A549 (cell line): ENCODE measurements around the gene ITGB2. TPM values are rescaled to one million over a fixed set of nuclear protein-coding genes. Genes with fewer than 3 reads are reported as not detected.
A peak's percentile ranks its signal among the peaks of the same experiment; 100 is the strongest.

Experiments used
- ATAC-seq, 2 experiments: fragments of 200-7000 bp in 1 of 2; fragments of >200 bp in 1 of 2; cut with Nextera tagmentation in 1 of 2; cut with Tn5 transposase in 1 of 2; 3 replicates each; pipeline versions ENCODE4 v1.8.0 to v1.9.1; 2018 to 2020; ENCODE audit warnings: mild to moderate bottlenecking in 1 of 2, moderate library complexity in 1 of 2
- CTCF ChIA-PET: fragments of 300-600 bp; sonication (Branson Sonifier 250); formaldehyde crosslinking; extraction: SDS; loops from one replicate; lab custom pipeline; 2021; ENCODE audit warnings: antibody characterized with exemption, inconsistent platforms; lab: Yijun Ruan, JAX
- POLR2A ChIA-PET: fragments of 350-600 bp; formaldehyde crosslinking; extraction: SDS; loops from one replicate; lab custom pipeline; 2021; ENCODE audit warnings: antibody characterized with exemption, inconsistent platforms; lab: Yijun Ruan, JAX
- DNase-seq, 2 experiments: peaks; one replicate each; pipeline versions ENCODE4 v3.0.0 to v3.0.0-alpha.2; 2011 to 2016; ENCODE audit warnings: low read depth in 1 of 2, low spot score in 1 of 2
- FAIRE-seq: peaks from 2 replicates; lab custom pipeline; 2011; peaks lifted over from hg19 to GRCh38; lab: Jason Lieb, UNC
- H3K27ac ChIP-seq, 2 experiments: fragments of >200 bp; sonication (Bioruptor Twin); formaldehyde crosslinking; 3 replicates each; pipeline ENCODE4 v1.5.1; 2016 to 2017
- H3K4me1 ChIP-seq: fragments of >200 bp; sonication (Bioruptor Twin); formaldehyde crosslinking; 3 replicates; pipeline ENCODE4 v1.6.1; 2016
- H3K4me2 ChIP-seq: fragments of >200 bp; sonication (Bioruptor Twin); formaldehyde crosslinking; 3 replicates; pipeline ENCODE4 v1.6.1; 2016
- H3K4me3 ChIP-seq: fragments of >200 bp; sonication (Bioruptor Twin); formaldehyde crosslinking; 3 replicates; pipeline ENCODE4 v1.5.1; 2016
- H3K9me3 ChIP-seq: fragments of >200 bp; sonication (Bioruptor Twin); formaldehyde crosslinking; 3 replicates; pipeline ENCODE4 v1.6.1; 2016
- ATOH8 ChIP-seq: fragments of 250-450 bp; sonication (Bioruptor Pico); IDR thresholded peaks from 2 replicates; pipeline ENCODE4 v1.5.0; 2020; ENCODE audit warnings: low read depth, mild to moderate bottlenecking, moderate library complexity
- BHLHE40 ChIP-seq: IDR thresholded peaks from 2 replicates; pipeline ENCODE4 v1.6.1; 2012; ENCODE audit warnings: low read depth, low read length, inconsistent platforms
- CHD2 ChIP-seq: fragments of 150-350 bp; IDR thresholded peaks from 2 replicates; pipeline ENCODE4 v1.6.1; 2014; ENCODE audit warnings: low read length; ENCODE audit not compliant: partially characterized antibody
- EHF ChIP-seq: fragments of 250-450 bp; sonication (Bioruptor Pico); IDR thresholded peaks from 2 replicates; pipeline ENCODE4 v1.5.0; 2020; ENCODE audit warnings: mild to moderate bottlenecking
- EHMT2 ChIP-seq: fragments of 200-600 bp; sonication (generic); IDR thresholded peaks from 2 replicates; pipeline ENCODE4 v1.6.1; 2016; ENCODE audit warnings: antibody characterized with exemption, low read depth, mild to moderate bottlenecking, moderate library complexity
- ESRRA ChIP-seq: fragments of 150-350 bp; IDR thresholded peaks from 2 replicates; pipeline ENCODE4 v1.6.1; 2014; ENCODE audit warnings: mild to moderate bottlenecking, low read length, borderline replicate concordance
- HES2 ChIP-seq: fragments of >200 bp; sonication (Bioruptor Twin); formaldehyde crosslinking; IDR thresholded peaks from 2 replicates; pipeline ENCODE4 v1.6.1; 2016
- HMGXB4 ChIP-seq: fragments of 250-450 bp; sonication (Bioruptor Pico); IDR thresholded peaks from 2 replicates; pipeline ENCODE4 v1.5.0; 2021; ENCODE audit warnings: mild to moderate bottlenecking, moderate library complexity, borderline replicate concordance
- HOXB5 ChIP-seq: fragments of 250-450 bp; sonication (Bioruptor Pico); IDR thresholded peaks from 2 replicates; pipeline ENCODE4 v1.5.0; 2020; ENCODE audit warnings: mild to moderate bottlenecking, moderate library complexity
- KDM1A ChIP-seq: fragments of 200-600 bp; sonication (generic); IDR thresholded peaks from 2 replicates; pipeline ENCODE4 v1.6.1; 2016; ENCODE audit warnings: low read depth, mild to moderate bottlenecking
- KDM5A ChIP-seq: fragments of 200-600 bp; sonication (generic); IDR thresholded peaks from 2 replicates; pipeline ENCODE4 v1.6.1; 2016; ENCODE audit warnings: antibody characterized with exemption, mild to moderate bottlenecking
- MAFK ChIP-seq: fragments of 450-650 bp; IDR thresholded peaks from 2 replicates; pipeline ENCODE4 v1.6.1; 2014; ENCODE audit not compliant: partially characterized antibody
- MAZ ChIP-seq: fragments of 150-350 bp; IDR thresholded peaks from 2 replicates; pipeline ENCODE4 v1.6.1; 2014; ENCODE audit warnings: antibody characterized with exemption, low read depth, low read length, borderline replicate concordance
- NFE2L2 ChIP-seq: fragments of 150-350 bp; conservative IDR thresholded peaks from 2 replicates; pipeline ENCODE4 v1.6.1; 2014; ENCODE audit warnings: low read length
- NR3C1 ChIP-seq: fragments of >200 bp; sonication (Bioruptor Twin); formaldehyde crosslinking; IDR thresholded peaks from 3 replicates; pipeline ENCODE4 v1.6.1; 2017
- PBX3 ChIP-seq: IDR thresholded peaks from 2 replicates; pipeline ENCODE4 v1.6.1; 2012
- POLR2A ChIP-seq: IDR thresholded peaks from 2 replicates; pipeline ENCODE4 v1.6.1; 2012; ENCODE audit warnings: mild to moderate bottlenecking, low read length
- RCOR1 ChIP-seq: fragments of 150-350 bp; IDR thresholded peaks from 2 replicates; pipeline ENCODE4 v1.6.1; 2014; ENCODE audit warnings: antibody characterized with exemption, low read length, low read depth
- REST ChIP-seq: fragments of 200-600 bp; sonication (generic); IDR thresholded peaks from 2 replicates; pipeline ENCODE4 v1.6.1; 2016; ENCODE audit warnings: antibody characterized with exemption, mild to moderate bottlenecking, moderate library complexity
- RNF2 ChIP-seq: fragments of 200-600 bp; sonication (generic); IDR thresholded peaks from 2 replicates; pipeline ENCODE4 v1.6.1; 2016; ENCODE audit warnings: low read depth, mild to moderate bottlenecking, antibody characterized with exemption, moderate library complexity, borderline replicate concordance
- ZSCAN20 ChIP-seq: fragments of 250-450 bp; sonication (Bioruptor Pico); IDR thresholded peaks from 2 replicates; pipeline ENCODE4 v1.8.0; 2022; ENCODE audit warnings: mild to moderate bottlenecking, moderate library complexity
- WGBS: methylation state at CpG from one replicate; pipeline ENCODE4 v1.1.6; 2017; ENCODE audit errors: missing lambda C conversion rate; 5-methylcytosine and 5-hydroxymethylcytosine counted together
- polyA plus RNA-seq, 4 experiments: library from polyadenylated mRNA; depleted of rRNA in 3 of 4; stranded (reverse); fragments of >200 nt; fragmentation: RNase III in 1 of 4; extraction: RNeasy Plus Mini Kit Qiagen cat#74134 plus additional on column Dnase treatment in 1 of 4; gene quantifications; 2 replicates in 3 of 4; 3 replicates in 1 of 4; pipeline ENCODE4 v1.2.3, GENCODE V29; 2011 to 2017

The ITGB2 gene
- polyA plus RNA-seq, 2 of the 4 experiments (the other 2 are of a cell fraction) = 0.46 to 0.59 TPM

GRCh38 chr21:44966135-44967081 is 45.7 kb upstream of the ITGB2 start:
- no peak for FAIRE-seq

GRCh38 chr21:44965251-44966022 is 44.7 kb upstream of the ITGB2 start:
- peaks cover 17% of the 10 kb centered on the region for H3K4me1 ChIP-seq
- H3K27ac ChIP-seq = no peak overlapping the region
- TF ChIP-seq HOXB5 = no peak
- TF ChIP-seq HES2 = no peak
- TF ChIP-seq MAZ = no peak
- no peak for TF ChIP-seq KDM1A
- no peak for TF ChIP-seq REST
- TF ChIP-seq RCOR1 = no peak
- no peak for TF ChIP-seq RNF2
- no peak for TF ChIP-seq ZSCAN20
- no peak for TF ChIP-seq NFE2L2
- no peak for TF ChIP-seq CHD2
- no peak for TF ChIP-seq HMGXB4 (CRISPR knock-in tag)
- TF ChIP-seq KDM5A = no peak
- TF ChIP-seq PBX3 = no peak
- TF ChIP-seq ESRRA = no peak
- TF ChIP-seq ATOH8 (CRISPR knock-in tag) = no peak
- TF ChIP-seq EHMT2 = no peak
- TF ChIP-seq EHF (CRISPR knock-in tag) = no peak
- no peak for ATAC-seq
- H3K9me3 ChIP-seq = no peaks in the 10 kb centered on the region
- 80% methylated on average over 12 of the region's 17 CpGs for WGBS
- no peak for DNase-seq
- no peak overlapping the region for H3K4me2 ChIP-seq
- no peak overlapping the region for H3K4me3 ChIP-seq
- POLR2A ChIA-PET = no interaction called here
- FAIRE-seq = no peak
- CTCF ChIA-PET = interaction anchor here (0.9 to 8.3 kb wide), 4 partner anchors 16 to 175 kb away, joined by 3 to 47 read pairs (median 6); no protein-coding TSS in a partner anchor

More at GRCh38 chr21:44966135-44967081, 45.7 kb upstream of the ITGB2 start:
- no peak overlapping the region for H3K4me2 ChIP-seq
- peaks cover 17% of the 10 kb centered on the region for H3K4me1 ChIP-seq
- WGBS = 88% methylated on average over 14 of the region's 30 CpGs
- CTCF ChIA-PET = interaction anchor here (0.9 to 8.3 kb wide), 3 partner anchors 17 to 171 kb away, joined by 3 to 47 read pairs (median 10); no protein-coding TSS in a partner anchor
- no peak for ATAC-seq
- H3K9me3 ChIP-seq = no peaks in the 10 kb centered on the region
- no peak overlapping the region for H3K4me3 ChIP-seq
- POLR2A ChIA-PET = no interaction called here
- no peak for DNase-seq
- peak overlapping the region in 1 of 2 experiments; percentile 71; a peak in 2 of 6 replicates for H3K27ac ChIP-seq
- no peak for TF ChIP-seq NR3C1
- no peak for TF ChIP-seq MAFK
- no peak for TF ChIP-seq BHLHE40
- TF ChIP-seq POLR2A = no peak
- TF ChIP-seq, all 56 proteins: peak for 0
